Measurements from ENCODE around the gene AMIGO2.

AMIGO2 gene

DNA sequence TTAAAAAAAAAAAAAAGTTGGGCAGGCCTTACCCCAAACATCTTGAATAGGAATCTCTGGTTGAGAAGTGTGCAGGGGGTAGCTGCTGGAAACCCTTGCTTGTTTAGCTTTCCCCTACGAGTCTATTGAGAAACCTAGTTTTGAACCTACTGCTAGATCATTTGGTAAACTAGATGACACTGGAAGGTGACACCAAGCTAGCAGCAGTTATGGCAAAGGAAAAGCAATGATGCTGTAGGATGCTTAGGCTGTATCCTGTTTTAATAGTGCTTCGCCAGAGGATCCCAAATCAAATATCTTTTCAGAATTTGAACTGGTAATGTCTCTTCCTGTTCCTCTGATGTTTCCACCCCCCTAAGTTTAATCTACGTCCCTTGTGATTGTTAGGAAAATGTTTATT, 5.8 kb downstream of the AMIGO2 start:
- TF ChIP-seq GATA3 (IDR thresholded peaks at IDR 0.05; ENCODE audit: low read depth, low read length) (no peak), GATA2 (IDR thresholded peaks at IDR 0.05; ENCODE audit: low read depth, low read length) (no peak)

DNA sequence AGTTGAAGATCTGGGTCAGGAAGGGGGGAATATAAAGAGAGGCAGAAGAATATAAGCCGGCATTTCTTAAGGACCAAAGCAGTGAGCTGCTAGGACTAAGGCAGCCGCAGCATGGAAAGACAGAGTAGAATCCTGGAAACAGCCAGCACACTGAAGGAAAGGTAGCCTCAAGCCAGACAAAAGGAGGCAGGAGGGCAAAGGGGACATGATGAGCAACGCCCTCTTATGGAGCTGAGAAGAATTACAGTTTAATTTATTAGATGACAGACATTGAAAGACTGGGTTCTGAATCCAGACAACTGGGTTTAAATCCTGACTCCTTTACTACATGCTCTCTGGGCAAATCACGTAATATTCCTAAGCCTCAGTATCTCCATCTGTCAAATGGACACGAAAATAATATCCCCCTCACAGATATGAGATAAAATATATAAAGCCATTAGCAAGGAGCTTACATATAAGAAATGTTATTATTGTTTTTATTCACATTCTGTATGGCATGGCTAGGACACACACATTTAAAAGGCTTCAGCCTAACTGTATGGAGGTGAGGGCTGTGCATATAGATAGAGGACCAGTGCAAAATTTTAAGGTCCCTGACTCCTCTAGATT, 8.4 kb downstream of the AMIGO2 start:
- no peak for TF ChIP-seq GATA3 (IDR thresholded peaks at IDR 0.05; ENCODE audit: low read depth, low read length)
- TF ChIP-seq GATA2 (IDR thresholded peaks at IDR 0.05; ENCODE audit: low read depth, low read length) = no peak

DNA sequence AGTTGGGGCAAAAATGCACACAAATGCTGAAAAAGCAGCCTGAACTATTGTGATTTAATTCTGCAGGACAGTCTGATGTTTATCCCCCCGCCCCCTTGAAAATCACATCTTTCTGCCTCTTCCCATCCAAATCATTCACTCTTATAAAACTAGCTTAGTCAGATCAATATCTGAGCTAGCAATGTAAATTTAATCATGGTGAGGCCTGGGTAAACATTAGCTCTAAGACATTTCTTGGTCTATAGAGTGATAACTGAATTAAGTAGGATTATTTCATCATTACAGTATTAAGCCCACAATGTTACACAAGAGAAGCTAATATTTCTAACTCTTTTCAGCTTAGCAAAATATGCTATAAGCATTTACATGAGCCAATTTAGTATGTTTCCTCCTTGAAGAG, 9.4 kb downstream of the AMIGO2 start:
- TF ChIP-seq GATA3 (IDR thresholded peaks at IDR 0.05; ENCODE audit: low read depth, low read length) (no peak), GATA2 (IDR thresholded peaks at IDR 0.05; ENCODE audit: low read depth, low read length) (no peak)

DNA sequence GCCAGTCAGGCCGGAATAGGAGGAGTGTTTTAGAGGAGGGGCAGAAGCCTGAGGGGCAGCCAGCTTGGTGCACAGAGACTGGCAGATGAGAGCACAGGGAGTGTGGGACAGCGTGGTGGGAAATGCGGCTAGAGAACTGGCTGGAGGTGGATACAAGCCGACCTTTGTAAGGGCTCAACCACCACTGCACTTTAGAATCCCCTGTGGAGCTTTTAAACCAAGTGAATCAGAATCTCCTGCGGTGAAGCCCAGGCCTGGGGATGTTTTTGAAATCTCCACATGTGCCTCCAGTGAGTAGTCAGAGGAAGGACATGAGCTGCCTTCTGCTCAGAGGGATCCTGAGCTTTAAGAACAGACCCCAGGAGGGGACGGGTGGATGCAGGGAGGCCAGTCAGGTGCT, 11.2 kb downstream of the AMIGO2 start:
- TF ChIP-seq GATA2 (IDR thresholded peaks at IDR 0.05; ENCODE audit: low read depth, low read length) (no peak), GATA3 (IDR thresholded peaks at IDR 0.05; ENCODE audit: low read depth, low read length) (no peak)

- TF ChIP-seq GATA3 (IDR thresholded peaks at IDR 0.05; ENCODE audit: low read depth, low read length) (no peak), GATA2 (IDR thresholded peaks at IDR 0.05; ENCODE audit: low read depth, low read length) (no peak)
Measured at GRCh38 chr12:47067771-47068431, 11.9 kb downstream of the AMIGO2 start.

DNA sequence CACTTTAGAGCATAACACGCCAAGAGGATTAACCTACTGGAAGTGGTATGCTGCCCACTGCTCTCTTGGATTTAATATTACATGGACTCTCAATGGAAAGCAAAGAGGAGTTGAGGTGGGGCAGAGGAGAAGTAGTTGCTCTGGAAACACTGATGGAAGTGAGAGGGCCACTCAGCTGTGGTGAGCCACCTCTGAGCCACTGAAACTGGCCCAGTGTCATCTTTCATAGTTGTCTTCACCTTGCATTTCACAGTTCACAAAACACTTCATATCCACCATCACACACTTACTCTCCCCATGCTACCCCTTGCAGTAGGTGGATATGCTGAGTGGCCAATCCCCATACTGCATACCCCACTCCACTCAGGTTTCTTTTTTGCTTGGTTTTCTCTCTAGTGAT, 12.6 kb downstream of the AMIGO2 start:
- TF ChIP-seq GATA3 (IDR thresholded peaks at IDR 0.05; ENCODE audit: low read depth, low read length) (no peak), GATA2 (IDR thresholded peaks at IDR 0.05; ENCODE audit: low read depth, low read length) (no peak)

GRCh38 chr12:47066278-47067025, 13.3 kb downstream of the AMIGO2 start:
- TF ChIP-seq GATA3 (IDR thresholded peaks at IDR 0.05; ENCODE audit: low read depth, low read length) = no peak
- no peak for TF ChIP-seq GATA2 (IDR thresholded peaks at IDR 0.05; ENCODE audit: low read depth, low read length)

- TF ChIP-seq GATA3 (IDR thresholded peaks at IDR 0.05; ENCODE audit: low read depth, low read length) (no peak), GATA2 (IDR thresholded peaks at IDR 0.05; ENCODE audit: low read depth, low read length) (no peak)
Measured at GRCh38 chr12:47065546-47065945, 14.2 kb downstream of the AMIGO2 start.

DNA sequence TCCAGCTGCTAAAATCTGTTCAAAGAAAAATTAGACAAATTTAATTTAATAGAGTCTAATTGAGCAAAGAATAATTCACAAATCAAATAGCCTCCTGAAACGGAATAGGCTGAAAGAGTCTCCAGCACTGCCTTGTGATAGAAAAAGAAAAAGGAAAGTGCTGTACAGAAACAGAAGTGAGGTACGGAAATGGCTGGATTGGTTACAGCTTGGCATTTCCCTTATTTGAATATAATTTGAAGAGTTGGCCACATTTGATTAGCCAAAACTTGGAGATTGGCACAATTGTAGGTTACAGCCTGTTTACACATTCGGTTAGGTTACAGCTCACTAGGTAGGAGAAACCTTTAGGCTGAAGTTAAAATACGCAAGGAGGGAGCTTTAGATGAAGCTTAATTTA, 25.1 kb downstream of the AMIGO2 start:
- TF ChIP-seq GATA2 (IDR thresholded peaks at IDR 0.05; ENCODE audit: low read depth, low read length) = no peak
- no peak for TF ChIP-seq GATA3 (IDR thresholded peaks at IDR 0.05; ENCODE audit: low read depth, low read length)

GRCh38 chr12:47053961-47054360, 25.8 kb downstream of the AMIGO2 start:
- no peak for TF ChIP-seq GATA3 (IDR thresholded peaks at IDR 0.05; ENCODE audit: low read depth, low read length)
- TF ChIP-seq GATA2 (IDR thresholded peaks at IDR 0.05; ENCODE audit: low read depth, low read length) = no peak

DNA sequence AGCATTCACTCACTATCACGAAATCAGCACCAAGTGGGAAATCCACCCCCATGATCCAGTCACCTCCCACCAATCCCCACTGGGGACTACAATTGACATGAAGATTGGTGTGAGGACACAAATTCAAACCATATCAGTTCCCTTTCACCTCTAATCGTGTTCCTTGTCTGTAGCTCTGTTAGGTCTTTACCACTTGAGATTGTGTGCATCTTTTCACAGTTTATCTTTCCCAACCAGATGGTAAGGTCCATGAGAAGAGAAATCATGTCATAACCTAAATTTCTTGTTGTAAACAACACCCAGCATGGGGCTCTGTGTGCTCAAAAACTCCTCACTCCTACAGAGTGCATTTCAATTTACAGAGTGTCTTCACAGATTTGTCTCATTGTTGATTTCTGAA, 27.5 kb downstream of the AMIGO2 start:
- TF ChIP-seq GATA3 (IDR thresholded peaks at IDR 0.05; ENCODE audit: low read depth, low read length) (no peak), GATA2 (IDR thresholded peaks at IDR 0.05; ENCODE audit: low read depth, low read length) (no peak)

GRCh38 chr12:47048541-47048940, 31.2 kb downstream of the AMIGO2 start:
- TF ChIP-seq GATA2 (IDR thresholded peaks at IDR 0.05; ENCODE audit: low read depth, low read length) = no peak
- TF ChIP-seq GATA3 (IDR thresholded peaks at IDR 0.05; ENCODE audit: low read depth, low read length) = no peak

DNA sequence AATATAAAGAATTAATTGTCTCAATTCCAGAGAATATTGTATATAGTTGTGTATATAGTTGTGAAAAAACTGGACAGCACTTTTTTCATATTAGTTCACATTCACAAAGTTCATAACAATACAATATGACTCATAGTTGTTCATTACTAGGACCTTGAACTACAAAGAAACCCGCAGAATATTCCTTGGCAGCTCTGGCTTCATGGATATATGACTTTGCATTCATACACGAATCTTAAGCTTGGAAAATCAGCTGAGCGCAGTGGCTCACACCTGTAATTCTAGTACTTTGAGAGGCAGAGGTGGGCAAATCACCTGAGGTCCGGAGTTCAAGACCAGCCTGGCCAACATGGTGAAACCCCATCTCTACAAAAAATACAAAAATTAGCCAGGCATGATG, 38.4 kb downstream of the AMIGO2 start:
- TF ChIP-seq GATA3 (IDR thresholded peaks at IDR 0.05; ENCODE audit: low read depth, low read length) (no peak), GATA2 (IDR thresholded peaks at IDR 0.05; ENCODE audit: low read depth, low read length) (no peak)

DNA sequence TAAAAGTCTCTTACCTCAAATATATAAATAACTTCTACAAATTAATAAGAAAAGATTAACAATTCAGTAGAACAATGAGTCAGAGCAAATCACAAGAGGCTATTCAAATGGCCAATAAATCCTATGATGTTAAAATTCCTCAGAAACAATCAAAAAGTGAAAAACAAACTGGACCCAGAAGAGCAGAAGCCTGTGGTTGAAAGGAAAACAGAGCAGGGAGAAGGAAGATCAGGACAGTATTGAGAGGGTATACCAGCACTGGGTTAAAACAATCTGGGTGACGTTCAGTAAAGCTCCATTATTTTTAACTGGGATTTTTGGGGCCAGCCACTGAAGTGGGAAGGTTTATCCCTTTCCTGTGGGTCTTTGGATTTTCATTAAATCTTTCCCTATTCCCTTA, 40.0 kb downstream of the AMIGO2 start:
- TF ChIP-seq GATA2 (IDR thresholded peaks at IDR 0.05; ENCODE audit: low read depth, low read length) = no peak
- TF ChIP-seq GATA3 (IDR thresholded peaks at IDR 0.05; ENCODE audit: low read depth, low read length) = no peak

DNA sequence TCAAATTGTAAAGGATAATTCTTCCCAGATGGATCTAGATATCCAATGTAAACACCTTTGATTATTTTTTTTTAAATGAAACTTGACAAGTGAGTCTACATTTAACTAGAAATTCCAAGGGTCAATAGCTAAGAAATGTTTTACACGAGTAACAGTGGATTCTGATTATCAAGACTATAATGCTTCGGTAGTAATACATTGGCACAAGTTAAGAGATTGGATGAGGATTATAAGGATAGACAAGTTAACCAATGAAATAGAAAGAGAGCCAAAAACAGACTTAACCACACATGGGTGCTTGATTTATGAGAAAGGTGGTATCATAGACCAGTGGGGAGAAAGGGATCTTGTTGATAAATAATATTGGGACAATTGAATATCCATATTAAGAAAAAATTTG, 40.7 kb downstream of the AMIGO2 start:
- TF ChIP-seq GATA3 (IDR thresholded peaks at IDR 0.05; ENCODE audit: low read depth, low read length) = no peak
- no peak for TF ChIP-seq GATA2 (IDR thresholded peaks at IDR 0.05; ENCODE audit: low read depth, low read length)
